ENCODE results near the gene WASF2.

The WASF2 gene

GRCh38 chr1:27368869-27369582, 120.9 kb downstream of the WASF2 start:
- no peak for DNase-seq

GRCh38 chr1:27367160-27367650, 122.8 kb downstream of the WASF2 start:
- no peak for DNase-seq

- DNase-seq, result no peak
These were observed 123.4 kb downstream of the WASF2 start, which contains the start of gene MAP3K6 for GRCh38 chr1:27366411-27367159. TSS of gene MAP3K6 (minus strand) at chr1:27366961. CDS start at chr1:27366597, 364 bp downstream.

- peak; percentile 32 for DNase-seq
These were observed 123.9 kb downstream of the WASF2 start for GRCh38 chr1:27366113-27366410.

- peak; percentile 29 for DNase-seq
These were observed 124.4 kb downstream of the WASF2 start for GRCh38 chr1:27365372-27366112.

- no peak for DNase-seq
These were observed 125.1 kb downstream of the WASF2 start for GRCh38 chr1:27364696-27365371.

- DNase-seq, result no peak
These were observed 125.9 kb downstream of the WASF2 start for GRCh38 chr1:27363766-27364695.

- DNase-seq, result no peak
These were observed 128.4 kb downstream of the WASF2 start for GRCh38 chr1:27361553-27361952.

- DNase-seq, result no peak
These were observed 128.9 kb downstream of the WASF2 start for GRCh38 chr1:27361044-27361402.

GRCh38 chr1:27360159-27361043, 129.6 kb downstream of the WASF2 start:
- no peak for DNase-seq

- no peak for DNase-seq
These were observed 130.2 kb downstream of the WASF2 start for GRCh38 chr1:27359822-27360158.

- no peak for DNase-seq
These were observed 131.0 kb downstream of the WASF2 start for GRCh38 chr1:27358928-27359313.

GRCh38 chr1:27358038-27358927, 131.7 kb downstream of the WASF2 start:
- DNase-seq, result no peak

- no peak for DNase-seq
These were observed 132.5 kb downstream of the WASF2 start for GRCh38 chr1:27357281-27358037.

GRCh38 chr1:27356619-27357280, 133.2 kb downstream of the WASF2 start:
- DNase-seq, result no peak

GRCh38 chr1:27356277-27356618, 133.7 kb downstream of the WASF2 start:
- no peak for DNase-seq

GRCh38 chr1:27355683-27356082, 134.3 kb downstream of the WASF2 start:
- DNase-seq, result no peak
